ENCODE results near the gene RPRD1B.

- TF ChIP-seq CTCF (IDR thresholded peaks at IDR 0.05) = no peak
- no peak for TF ChIP-seq POLR2A (IDR thresholded peaks at IDR 0.05)
Observed at GRCh38 chr20:38106461-38106860, 72.9 kb downstream of the RPRD1B start.

Measured in esophagus squamous epithelium (tissue), 4 donors.